B cell (primary cell): ENCODE results near the gene EP300. TPM values are rescaled to one million over a fixed set of nuclear protein-coding genes. Genes with fewer than 3 reads are reported as not detected.

Experiments
- ATAC-seq: fragments of 200-7000 bp; cut with Tn5 transposase; one replicate; pipeline ENCODE4 v1.10.0; 2021; ENCODE audit warnings: low read depth, mild to moderate bottlenecking, moderate number of reproducible peaks, moderate library complexity
- CTCF ChIA-PET: fragments of 350-600 bp; sonication (Branson Sonifier 250); formaldehyde crosslinking; loops from one replicate; lab custom pipeline; 2021; ENCODE audit warnings: antibody characterized with exemption, inconsistent platforms; lab: Charles Lee
- POLR2A ChIA-PET: fragments of 350-600 bp; sonication (Branson Sonifier 250); formaldehyde crosslinking; loops from one replicate; lab custom pipeline; 2021; ENCODE audit warnings: antibody characterized with exemption; lab: Charles Lee
- DNase-seq: peaks from one replicate; pipeline ENCODE4 v3.0.0; 2013
- H2AFZ ChIP-seq: 2 replicates; pipeline ENCODE4 v1.6.1; 2012; ENCODE audit warnings: mild to moderate bottlenecking, low read depth, low read length; ENCODE audit not compliant: insufficient read depth, poor library complexity, severe bottlenecking
- H3K27ac ChIP-seq, 2 donors: 1 replicate in 1 of 2; 2 replicates in 1 of 2; pipeline ENCODE4 v1.5.1; 2012 to 2013; ENCODE audit warnings: low read length in 2 of 2, mild to moderate bottlenecking in 2 of 2, moderate library complexity in 1 of 2
- H3K27me3 ChIP-seq, 4 experiments: fragments of 200-600 bp in 1 of 4; sonication (generic) in 1 of 4; replicated peaks in 1 of 4; 1 replicate in 2 of 4; 2 replicates in 2 of 4; pipeline versions ENCODE4 v1.6.1 to v1.7.0; 2013 to 2016; ENCODE audit warnings: low read length in 3 of 4, mild to moderate bottlenecking in 2 of 4, mixed read lengths in 1 of 4, moderate library complexity in 1 of 4; ENCODE audit not compliant: insufficient read depth in 4 of 4, control insufficient read depth in 3 of 4; ENCODE audit errors: control extremely low read depth in 1 of 4
- H3K36me3 ChIP-seq, 2 experiments: replicated peaks in 1 of 2; 1 replicate in 1 of 2; 2 replicates in 1 of 2; pipeline versions ENCODE4 v1.6.1 to v1.7.1; 2013; ENCODE audit warnings: low read length in 1 of 2; ENCODE audit not compliant: insufficient read depth in 2 of 2, control insufficient read depth in 1 of 2; ENCODE audit errors: control extremely low read depth in 1 of 2, extremely low read depth in 1 of 2
- H3K4me1 ChIP-seq, 2 donors: fragments of 200-600 bp in 1 of 2; sonication (generic) in 1 of 2; 1 replicate in 1 of 2; 2 replicates in 1 of 2; pipeline versions ENCODE4 v1.5.1 to v1.6.1; 2013 to 2017; ENCODE audit warnings: low read length in 2 of 2; ENCODE audit not compliant: control insufficient read depth in 2 of 2, insufficient read depth in 2 of 2
- H3K4me2 ChIP-seq: replicated peaks from 2 replicates; pipeline ENCODE3; 2012; ENCODE audit warnings: mild to moderate bottlenecking, low read depth, low read length; ENCODE audit not compliant: poor library complexity, severe bottlenecking
- H3K4me3 ChIP-seq, 5 experiments: fragments of 200-600 bp in 1 of 5; sonication (generic) in 1 of 5; 1 replicate in 3 of 5; 2 replicates in 2 of 5; pipeline versions ENCODE4 v1.5.1 to v1.7.0; 2011 to 2016; ENCODE audit warnings: low read length in 4 of 5, mild to moderate bottlenecking in 4 of 5, low read depth in 2 of 5, control low read depth in 1 of 5, moderate library complexity in 1 of 5; ENCODE audit not compliant: insufficient read depth in 1 of 5; ENCODE audit errors: control extremely low read depth in 1 of 5, extremely low read depth in 1 of 5
- H3K79me2 ChIP-seq: fragments of 200-600 bp; sonication (generic); one replicate; pipeline ENCODE4 v1.6.0; 2016; ENCODE audit warnings: low read length; ENCODE audit not compliant: control insufficient read depth, insufficient read depth
- H3K9ac ChIP-seq: fragments of 200-600 bp; sonication (generic); 2 replicates; pipeline ENCODE4 v1.6.1; 2017; ENCODE audit warnings: mild to moderate bottlenecking, low read length, moderate library complexity
- H3K9me3 ChIP-seq, 3 donors: one replicate each; pipeline versions ENCODE4 v1.6.1 to v1.7.1; 2013; ENCODE audit warnings: low read length in 2 of 3; ENCODE audit not compliant: control insufficient read depth in 2 of 3, insufficient read depth in 1 of 3; ENCODE audit errors: control extremely low read depth in 1 of 3
- H4K20me1 ChIP-seq: 2 replicates; pipeline ENCODE4 v1.6.0; 2012; ENCODE audit warnings: mild to moderate bottlenecking, low read length; ENCODE audit not compliant: insufficient read depth, control insufficient read depth, poor library complexity, severe bottlenecking
- H3K27ac Mint-ChIP-seq: one replicate; pipeline ENCODE4 v1.8.0; 2021; ENCODE audit warnings: mixed read lengths
- H3K27me3 Mint-ChIP-seq: one replicate; pipeline ENCODE4 v1.8.0; 2021; ENCODE audit warnings: mixed read lengths
- H3K4me1 Mint-ChIP-seq: one replicate; pipeline ENCODE4 v1.8.0; 2021; ENCODE audit warnings: mixed read lengths
- H3K4me3 Mint-ChIP-seq: one replicate; pipeline ENCODE4 v1.8.0; 2021; ENCODE audit warnings: mixed read lengths
- H3K9me3 Mint-ChIP-seq: one replicate; pipeline ENCODE4 v1.8.0; 2022; ENCODE audit warnings: mixed read lengths; ENCODE audit not compliant: insufficient read depth
- EZH2 ChIP-seq: IDR thresholded peaks from 2 replicates; pipeline ENCODE4 v1.6.1; 2012; ENCODE audit warnings: borderline replicate concordance, low read depth, mild to moderate bottlenecking, moderate library complexity, low read length; ENCODE audit not compliant: insufficient read depth, poor library complexity, severe bottlenecking
- WGBS: methylation state at CpG from one replicate; pipeline ENCODE4 v1.1.5; 2013; ENCODE audit warnings: missing lambda C conversion rate; ENCODE audit not compliant: insufficient coverage; 5-methylcytosine and 5-hydroxymethylcytosine counted together
- intact Hi-C: fragments of 100-400 bp; cut with micrococcal nuclease; formaldehyde crosslinking; loops from one replicate; pipeline ENCODE4 v1.10.0; 2022
- polyA plus RNA-seq: library from polyadenylated mRNA; depleted of rRNA; stranded (reverse); fragments of >200 nt; gene quantifications from 2 replicates; pipeline ENCODE4 v1.2.3, GENCODE V29; 2012
- total RNA-seq, 2 donors: library from RNA; stranded (reverse); fragments of 120-200 nt in 1 of 2; gene quantifications; 1 replicate in 1 of 2; 2 replicates in 1 of 2; pipeline versions ENCODE4 v1.2.3 to v1.2.4, GENCODE V29; 2013 to 2022
- TF ChIP-seq, protein P1 (sequence below): fragments of 200-600 bp; IDR thresholded peaks from one replicate; pipeline ENCODE4 v1.8.0; 2022; ENCODE audit warnings: antibody characterized with exemption, mild to moderate bottlenecking

The EP300 gene
- total and polyA plus RNA-seq, 2 donors (not counting 1 experiment from before 2014, with no cell fraction given): 73.3 to 185 TPM

GRCh38 chr22:41078931-41079330 lies 13.5 kb upstream of the EP300 start:
- H3K4me1 Mint-ChIP-seq: peaks cover 20% of the 10 kb centered on the region
- peak; percentile 61 for DNase-seq
- TF ChIP-seq, protein P1, sequence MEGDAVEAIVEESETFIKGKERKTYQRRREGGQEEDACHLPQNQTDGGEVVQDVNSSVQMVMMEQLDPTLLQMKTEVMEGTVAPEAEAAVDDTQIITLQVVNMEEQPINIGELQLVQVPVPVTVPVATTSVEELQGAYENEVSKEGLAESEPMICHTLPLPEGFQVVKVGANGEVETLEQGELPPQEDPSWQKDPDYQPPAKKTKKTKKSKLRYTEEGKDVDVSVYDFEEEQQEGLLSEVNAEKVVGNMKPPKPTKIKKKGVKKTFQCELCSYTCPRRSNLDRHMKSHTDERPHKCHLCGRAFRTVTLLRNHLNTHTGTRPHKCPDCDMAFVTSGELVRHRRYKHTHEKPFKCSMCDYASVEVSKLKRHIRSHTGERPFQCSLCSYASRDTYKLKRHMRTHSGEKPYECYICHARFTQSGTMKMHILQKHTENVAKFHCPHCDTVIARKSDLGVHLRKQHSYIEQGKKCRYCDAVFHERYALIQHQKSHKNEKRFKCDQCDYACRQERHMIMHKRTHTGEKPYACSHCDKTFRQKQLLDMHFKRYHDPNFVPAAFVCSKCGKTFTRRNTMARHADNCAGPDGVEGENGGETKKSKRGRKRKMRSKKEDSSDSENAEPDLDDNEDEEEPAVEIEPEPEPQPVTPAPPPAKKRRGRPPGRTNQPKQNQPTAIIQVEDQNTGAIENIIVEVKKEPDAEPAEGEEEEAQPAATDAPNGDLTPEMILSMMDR: no peak
- no peak for TF ChIP-seq EZH2
- ChIA-PET CTCF (interaction anchor here (1.0 kb wide), 1 partner anchor 14 kb away, joined by 3 read pairs; no protein-coding TSS in a partner anchor), POLR2A (interaction anchor here (1.1 kb wide), 1 partner anchor 15 kb away, joined by 4 read pairs; no protein-coding TSS in a partner anchor)
- peak; percentile 85 for ATAC-seq
- WGBS: 0% methylated on average over 1 of the region's 1 CpG
- H4K20me1 ChIP-seq: no peaks in the 10 kb centered on the region
- peak overlapping the region; percentile 59 for H3K4me2 ChIP-seq
- intact Hi-C loops: no loop called here
- H3K27ac ChIP-seq: peak overlapping the region; percentile 40 to 78
- H3K27ac Mint-ChIP-seq: peak overlapping the region; percentile 87
- H3K79me2 ChIP-seq: peaks cover 3% of the 10 kb centered on the region
- no peaks in the 10 kb centered on the region for H3K27me3 Mint-ChIP-seq
- H3K4me1 ChIP-seq: peaks cover 18 to 32% of the 10 kb centered on the region in 2 donors
- H3K27me3 ChIP-seq: no peaks in the 10 kb centered on the region
- H2AFZ ChIP-seq: peak overlapping the region; percentile 21
- H3K4me3 Mint-ChIP-seq: peak overlapping the region; percentile 62
- peaks cover 0 to 3% (median 0%) of the 10 kb centered on the region in 3 donors for H3K9me3 ChIP-seq
- peak overlapping the region; percentile 21 for H3K9ac ChIP-seq
- H3K9me3 Mint-ChIP-seq: no peaks in the 10 kb centered on the region
- H3K36me3 ChIP-seq: no peaks in the 10 kb centered on the region
- H3K4me3 ChIP-seq: peak overlapping the region in 1 of 5 experiments; percentile 13

DNA sequence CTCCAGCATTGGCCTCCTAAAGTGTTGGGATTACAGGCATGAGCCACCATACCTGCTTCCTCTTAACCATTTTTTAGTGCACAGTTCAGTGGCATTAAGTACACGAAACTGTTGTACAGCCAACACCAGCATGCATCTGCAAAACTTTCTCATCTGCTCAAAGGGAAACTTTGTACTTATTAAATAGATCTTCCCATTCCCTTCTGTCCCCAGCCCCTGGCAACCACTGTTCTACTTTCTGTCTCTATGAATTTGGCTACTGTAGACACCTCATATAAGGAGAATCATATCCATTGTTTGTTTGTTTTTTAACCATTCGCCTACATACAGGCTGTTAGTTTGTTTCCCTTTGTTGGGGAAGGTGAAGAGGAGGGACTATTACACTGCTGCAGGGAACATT lies 6.5 kb upstream of the EP300 start:
- Mint-ChIP-seq H3K27ac (no peak overlapping the region), H3K9me3 (no peaks in the 10 kb centered on the region), H3K4me1 (peaks cover 10% of the 10 kb centered on the region), H3K4me3 (no peak overlapping the region), H3K27me3 (no peaks in the 10 kb centered on the region)
- H3K4me1 ChIP-seq: peaks cover 9 to 14% of the 10 kb centered on the region in 2 donors
- no peak for ATAC-seq
- H3K4me2 ChIP-seq: no peak overlapping the region
- no peak overlapping the region for H3K9ac ChIP-seq
- peaks cover 0 to under 1% (median 0%) of the 10 kb centered on the region in 3 donors for H3K9me3 ChIP-seq
- POLR2A ChIA-PET: no interaction called here
- no peak overlapping the region for H3K27ac ChIP-seq
- no peak for DNase-seq
- WGBS: 71% methylated on average over 1 of the region's 2 CpGs
- no peaks in the 10 kb centered on the region for H3K27me3 ChIP-seq
- intact Hi-C loops: no loop called here
- H3K79me2 ChIP-seq: no peaks in the 10 kb centered on the region
- H2AFZ ChIP-seq: no peak overlapping the region
- no peak overlapping the region for H3K4me3 ChIP-seq
- no peaks in the 10 kb centered on the region for H3K36me3 ChIP-seq
- CTCF ChIA-PET: no interaction called here
- TF ChIP-seq, protein P1: no peak
- no peak for TF ChIP-seq EZH2
- H4K20me1 ChIP-seq: no peaks in the 10 kb centered on the region
